GM13977 (cell line): ENCODE results near the gene NOTCH4.

ENCODE experiments used
- DNase-seq: peaks from one replicate; pipeline ENCODE4 v3.0.0; 2012; ENCODE audit warnings: low spot score
- in situ Hi-C: fragments of 300-500 bp; cut with MboI; formaldehyde crosslinking; loops from one replicate; pipeline ENCODE4 v1.12.0; 2022; ENCODE audit warnings: low sequenced_read_pairs, low pct_unique_long_range_greater_than_20kb, mixed read lengths, inconsistent platforms; ENCODE audit not compliant: unreplicated experiment
- TF ChIP-seq, protein P1 (sequence below): IDR thresholded peaks from 2 replicates; pipeline ENCODE4 v1.5.1; 2012; ENCODE audit warnings: mild to moderate bottlenecking, control low read depth; ENCODE audit not compliant: insufficient read depth; ENCODE audit errors: extremely low read depth, missing control alignments

Gene NOTCH4

DNA sequence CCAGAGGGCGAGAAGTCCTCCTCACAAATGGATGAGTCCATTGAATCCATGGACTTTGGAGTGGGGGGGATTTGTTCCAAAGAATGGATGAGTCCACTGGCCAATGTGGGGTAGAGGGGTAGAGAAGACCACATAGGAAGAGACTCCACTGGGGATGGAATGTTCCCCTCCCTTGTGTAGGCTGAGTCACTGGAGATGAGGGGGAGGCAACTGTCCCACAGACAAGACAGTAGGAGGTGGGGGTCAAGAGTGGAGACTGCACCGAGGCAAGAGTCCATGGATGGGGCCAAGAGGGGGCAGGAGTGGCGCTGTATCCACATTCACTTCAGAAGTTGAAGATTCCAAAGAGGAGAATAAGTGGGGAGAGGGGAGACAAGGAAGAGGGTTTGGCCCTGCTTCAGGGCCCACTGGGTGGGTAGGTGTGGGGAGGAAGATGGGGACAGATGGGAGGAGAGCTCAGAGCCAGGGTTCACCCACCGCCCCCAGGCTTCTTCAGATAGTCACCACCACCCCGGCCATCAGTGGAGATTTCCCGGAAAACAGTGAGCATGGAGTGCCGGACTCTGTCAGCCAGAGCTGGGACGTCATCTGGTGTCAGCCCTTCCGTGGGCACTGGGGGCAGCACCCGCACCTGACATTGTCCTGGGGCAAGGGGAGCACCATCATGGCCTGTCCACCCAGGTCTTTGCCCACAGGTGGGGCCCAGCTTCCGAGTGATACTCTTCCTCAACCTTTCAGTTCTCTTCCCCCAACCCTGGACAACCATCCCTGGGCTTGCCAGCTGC, 54.9 kb downstream of the NOTCH4 start:
- in situ Hi-C loops, result no loop called here
- DNase-seq, result no peak
- TF ChIP-seq, protein P1, sequence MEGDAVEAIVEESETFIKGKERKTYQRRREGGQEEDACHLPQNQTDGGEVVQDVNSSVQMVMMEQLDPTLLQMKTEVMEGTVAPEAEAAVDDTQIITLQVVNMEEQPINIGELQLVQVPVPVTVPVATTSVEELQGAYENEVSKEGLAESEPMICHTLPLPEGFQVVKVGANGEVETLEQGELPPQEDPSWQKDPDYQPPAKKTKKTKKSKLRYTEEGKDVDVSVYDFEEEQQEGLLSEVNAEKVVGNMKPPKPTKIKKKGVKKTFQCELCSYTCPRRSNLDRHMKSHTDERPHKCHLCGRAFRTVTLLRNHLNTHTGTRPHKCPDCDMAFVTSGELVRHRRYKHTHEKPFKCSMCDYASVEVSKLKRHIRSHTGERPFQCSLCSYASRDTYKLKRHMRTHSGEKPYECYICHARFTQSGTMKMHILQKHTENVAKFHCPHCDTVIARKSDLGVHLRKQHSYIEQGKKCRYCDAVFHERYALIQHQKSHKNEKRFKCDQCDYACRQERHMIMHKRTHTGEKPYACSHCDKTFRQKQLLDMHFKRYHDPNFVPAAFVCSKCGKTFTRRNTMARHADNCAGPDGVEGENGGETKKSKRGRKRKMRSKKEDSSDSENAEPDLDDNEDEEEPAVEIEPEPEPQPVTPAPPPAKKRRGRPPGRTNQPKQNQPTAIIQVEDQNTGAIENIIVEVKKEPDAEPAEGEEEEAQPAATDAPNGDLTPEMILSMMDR, result no peak

DNA sequence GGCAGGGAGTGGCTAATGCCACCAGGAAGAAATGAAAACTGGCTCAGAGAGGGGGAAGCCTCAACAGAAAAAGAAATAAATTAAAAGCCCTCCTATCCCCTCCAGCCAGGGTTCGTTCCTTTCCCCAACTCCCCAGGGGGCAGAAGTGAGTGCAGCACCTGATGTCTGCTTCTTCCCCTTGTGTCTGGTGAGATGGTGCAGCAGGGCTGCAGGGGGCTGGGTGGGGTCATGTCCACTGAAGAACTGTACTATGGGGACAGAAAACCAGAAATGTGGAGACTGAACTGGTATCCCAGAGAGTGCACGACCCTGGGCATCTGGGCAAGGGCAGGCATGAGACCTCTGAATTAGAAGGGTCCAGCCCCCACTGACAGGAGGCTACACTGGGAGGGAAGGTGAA, 55.5 kb downstream of the NOTCH4 start:
- DNase-seq, result no peak
- TF ChIP-seq, protein P1, result no peak
- in situ Hi-C loops, result no loop called here

DNA sequence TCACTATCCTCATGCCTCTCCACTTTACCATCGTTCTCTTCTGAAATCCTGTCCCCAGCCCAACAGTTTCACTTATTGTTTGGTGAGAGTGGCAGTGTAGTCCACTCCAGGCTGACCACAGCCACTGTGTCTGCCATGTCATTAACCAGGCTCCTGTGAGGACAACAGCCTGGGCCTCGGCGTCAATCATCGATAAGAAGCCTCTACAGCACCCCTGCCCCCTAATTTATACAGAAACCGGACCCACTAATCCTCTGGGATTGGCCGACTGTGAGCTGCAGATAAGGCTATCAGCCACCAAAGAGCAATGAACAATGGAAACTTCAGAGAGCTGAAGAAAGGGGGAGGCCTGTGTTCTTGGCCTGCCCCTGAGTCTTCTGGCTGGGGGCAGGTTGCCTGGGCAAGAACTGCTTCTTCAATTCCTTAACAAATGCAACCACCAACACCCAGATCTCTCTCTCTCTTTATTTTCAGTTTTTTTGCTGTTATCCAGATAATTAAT, 56.1 kb downstream of the NOTCH4 start:
- no peak for DNase-seq
- in situ Hi-C loops, result no loop called here
- TF ChIP-seq, protein P1, result no peak

DNA sequence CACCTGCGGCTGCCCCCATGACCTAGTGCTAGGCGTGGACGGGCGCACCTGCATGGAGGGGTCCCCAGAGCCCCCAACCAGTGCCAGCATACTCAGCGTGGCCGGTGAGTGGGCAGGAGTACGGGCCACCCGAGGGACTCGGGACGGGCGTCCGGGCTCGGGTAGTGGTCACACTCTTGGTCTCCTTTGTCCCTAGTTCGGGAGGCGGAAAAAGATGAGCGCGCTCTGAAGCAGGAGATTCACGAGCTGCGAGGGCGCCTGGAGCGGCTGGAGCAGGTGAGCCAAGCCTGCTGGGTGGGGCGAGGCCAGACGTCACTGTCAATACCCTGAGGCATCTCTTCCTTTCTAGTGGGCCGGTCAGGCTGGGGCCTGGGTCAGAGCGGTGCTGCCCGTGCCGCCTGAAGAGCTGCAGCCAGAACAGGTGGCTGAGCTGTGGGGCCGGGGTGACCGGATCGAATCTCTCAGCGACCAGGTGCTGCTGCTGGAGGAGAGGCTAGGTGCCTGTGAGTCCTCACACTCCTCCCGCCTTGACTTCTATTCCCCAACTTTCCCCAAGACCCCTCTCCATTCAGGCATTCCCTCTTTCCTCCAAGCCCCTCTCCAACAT, 56.6 kb downstream of the NOTCH4 start:
- TF ChIP-seq, protein P1, result no peak
- no peak for DNase-seq
- in situ Hi-C loops, result no loop called here

DNA sequence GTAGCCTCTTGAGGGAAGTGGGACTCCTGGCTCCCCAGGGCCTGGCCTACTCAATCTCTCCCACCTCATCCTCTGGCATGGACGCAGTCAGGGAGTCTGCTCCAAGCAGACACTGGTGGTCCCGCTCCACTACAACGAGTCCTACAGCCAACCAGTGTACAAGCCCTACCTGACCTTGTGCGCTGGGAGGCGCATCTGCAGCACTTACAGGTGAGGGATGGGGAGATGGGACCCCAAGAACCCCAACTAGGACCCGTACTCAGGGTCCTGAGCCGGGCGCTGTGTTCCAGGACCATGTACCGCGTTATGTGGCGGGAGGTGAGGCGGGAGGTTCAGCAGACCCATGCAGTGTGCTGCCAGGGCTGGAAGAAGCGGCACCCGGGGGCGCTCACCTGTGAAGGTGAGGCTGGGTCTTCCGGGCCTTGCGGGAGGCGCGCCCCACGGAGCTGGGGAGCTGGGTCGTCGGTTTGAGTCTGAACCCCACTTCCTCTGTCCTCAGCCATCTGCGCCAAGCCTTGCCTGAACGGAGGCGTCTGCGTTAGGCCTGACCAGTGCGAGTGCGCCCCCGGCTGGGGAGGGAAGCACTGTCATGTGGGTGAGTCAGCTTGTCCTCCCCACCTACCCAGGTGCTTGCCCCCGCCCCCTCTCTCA, 57.3 kb downstream of the NOTCH4 start:
- no peak for DNase-seq
- in situ Hi-C loops, result no loop called here
- TF ChIP-seq, protein P1, result no peak

DNA sequence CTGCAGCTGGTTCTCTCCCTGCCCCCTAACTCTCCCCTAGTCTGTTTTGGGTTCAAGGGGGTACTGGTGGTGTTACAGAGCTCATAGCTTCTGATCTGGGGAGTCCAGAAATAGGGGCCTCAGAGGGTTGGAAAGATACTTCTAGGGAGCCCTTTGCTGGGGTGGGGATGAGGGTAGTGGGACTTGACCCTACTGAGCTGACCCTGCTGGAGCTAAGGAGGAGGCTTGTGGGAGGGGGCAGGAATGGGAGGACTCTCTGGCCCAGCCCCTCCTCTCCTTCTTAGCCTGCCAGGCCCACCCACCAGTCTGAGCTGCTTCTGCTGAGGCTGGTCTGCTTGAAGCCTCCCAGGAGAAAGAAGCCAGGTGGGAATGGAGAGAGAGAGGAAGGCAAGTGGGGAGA, 59.6 kb downstream of the NOTCH4 start, which contains the start of gene EGFL8:
Gene EGFL8, plus strand, starts transcription at position 301 of the 400 bp plus-strand sequence. CDS start 1,571 bp downstream, outside the sequence.
- TF ChIP-seq, protein P1, result no peak
- in situ Hi-C loops, result no loop called here
- DNase-seq, result no peak
